ENCODE measurements around the gene PDE4D. TPM values are rescaled to one million over a fixed set of nuclear protein-coding genes. Genes with fewer than 3 reads are reported as not detected.

The PDE4D gene
- total RNA-seq, 4 donors from 2014 or later = 35.0 to 121 (median 63.4) TPM

GRCh38 chr5:59779453-59779852, 114.1 kb downstream of the PDE4D start:
- H3K27me3 ChIP-seq = no peaks in the 10 kb centered on the region
- no peak overlapping the region for H3K27ac ChIP-seq
- TF ChIP-seq EP300 (IDR thresholded peaks at IDR 0.05) (no peak), POLR2AphosphoS5 (IDR thresholded peaks at IDR 0.05) (no peak), CTCF (IDR thresholded peaks at IDR 0.05) (no peak), POLR2A (IDR thresholded peaks at IDR 0.05) (no peak)
- WGBS, 2 donors (ENCODE audit: low coverage in 1 of 2) = 83 to 93% methylated on average over 2 of the region's 2 CpGs
- no peaks in the 10 kb centered on the region for H3K9me3 ChIP-seq
- H3K36me3 ChIP-seq = no peaks in the 10 kb centered on the region
- ATAC-seq = no peak
- H3K4me3 ChIP-seq = no peak overlapping the region
- no peaks in the 10 kb centered on the region for H3K4me1 ChIP-seq

- TF ChIP-seq EP300 (IDR thresholded peaks at IDR 0.05) (no peak), POLR2AphosphoS5 (IDR thresholded peaks at IDR 0.05) (no peak), CTCF (IDR thresholded peaks at IDR 0.05) (no peak), POLR2A (IDR thresholded peaks at IDR 0.05) (no peak)
- Histone ChIP-seq H3K4me1 (no peaks in the 10 kb centered on the region), H3K36me3 (no peaks in the 10 kb centered on the region), H3K4me3 (no peak overlapping the region), H3K27ac (no peak overlapping the region), H3K9me3 (no peaks in the 10 kb centered on the region), H3K27me3 (no peaks in the 10 kb centered on the region)
- WGBS, 2 donors (ENCODE audit: low coverage in 1 of 2) = 20 to 44% methylated on average over 3 to 4 of the region's 4 CpGs
- no peak for ATAC-seq
Measured at GRCh38 chr5:59777028-59777427, 116.5 kb downstream of the PDE4D start.

- no peak overlapping the region for H3K27ac ChIP-seq
- no peak for TF ChIP-seq CTCF (IDR thresholded peaks at IDR 0.05)
- no peak for TF ChIP-seq EP300 (IDR thresholded peaks at IDR 0.05)
- TF ChIP-seq POLR2AphosphoS5 (IDR thresholded peaks at IDR 0.05) = no peak
- TF ChIP-seq POLR2A (IDR thresholded peaks at IDR 0.05) = no peak
- no peak overlapping the region for H3K4me3 ChIP-seq
- no peaks in the 10 kb centered on the region for H3K36me3 ChIP-seq
- H3K4me1 ChIP-seq = peaks cover 0 to 18% (median 0%) of the 10 kb centered on the region in 3 donors
- H3K27me3 ChIP-seq = no peaks in the 10 kb centered on the region
- no peak for ATAC-seq
- no peaks in the 10 kb centered on the region for H3K9me3 ChIP-seq
Measured at GRCh38 chr5:59773294-59773693, 120.2 kb downstream of the PDE4D start.

GRCh38 chr5:59772757-59773156, 120.8 kb downstream of the PDE4D start:
- H3K27me3 ChIP-seq = no peaks in the 10 kb centered on the region
- no peak overlapping the region for H3K4me3 ChIP-seq
- no peak overlapping the region for H3K27ac ChIP-seq
- ATAC-seq = no peak
- WGBS, 2 donors (ENCODE audit: low coverage in 1 of 2) = 59 to 67% methylated on average over 2 of the region's 2 CpGs
- H3K36me3 ChIP-seq = no peaks in the 10 kb centered on the region
- H3K9me3 ChIP-seq = no peaks in the 10 kb centered on the region
- H3K4me1 ChIP-seq = peaks cover 0 to 24% (median 0%) of the 10 kb centered on the region in 3 donors
- no peak for TF ChIP-seq POLR2AphosphoS5 (IDR thresholded peaks at IDR 0.05)
- TF ChIP-seq CTCF (IDR thresholded peaks at IDR 0.05) = no peak
- no peak for TF ChIP-seq EP300 (IDR thresholded peaks at IDR 0.05)
- TF ChIP-seq POLR2A (IDR thresholded peaks at IDR 0.05) = no peak

- H3K27ac ChIP-seq = no peak overlapping the region
- H3K4me1 ChIP-seq = peaks cover 0 to 29% (median 0%) of the 10 kb centered on the region in 3 donors
- H3K9me3 ChIP-seq = no peaks in the 10 kb centered on the region
- ATAC-seq = no peak
- no peaks in the 10 kb centered on the region for H3K36me3 ChIP-seq
- no peaks in the 10 kb centered on the region for H3K27me3 ChIP-seq
- 92 to 93% methylated on average over 2 of the region's 2 CpGs for WGBS, 2 donors (ENCODE audit: low coverage in 1 of 2)
- no peak for TF ChIP-seq POLR2AphosphoS5 (IDR thresholded peaks at IDR 0.05)
- no peak for TF ChIP-seq CTCF (IDR thresholded peaks at IDR 0.05)
- no peak for TF ChIP-seq EP300 (IDR thresholded peaks at IDR 0.05)
- TF ChIP-seq POLR2A (IDR thresholded peaks at IDR 0.05) = no peak
- no peak overlapping the region for H3K4me3 ChIP-seq
Measured at GRCh38 chr5:59772206-59772605, 121.3 kb downstream of the PDE4D start.
